Upper lobe of right lung (tissue), 1 donor: ENCODE results near the gene ATP6V1G2. TPM values are rescaled to one million over a fixed set of nuclear protein-coding genes. Genes with fewer than 3 reads are reported as not detected.

ENCODE experiments used
- ATAC-seq: fragments of 200-7000 bp; cut with Tn5 transposase; one replicate; pipeline ENCODE4 v1.9.1; 2020; ENCODE audit warnings: mild to moderate bottlenecking, moderate library complexity
- DNase-seq: peaks from one replicate; pipeline ENCODE4 v3.0.0-alpha.2; 2020
- H3K27ac ChIP-seq: fragments of 200-600 bp; one replicate; pipeline ENCODE4 v1.8.0; 2022
- H3K27me3 ChIP-seq: fragments of 200-600 bp; one replicate; pipeline ENCODE4 v1.8.0; 2022; ENCODE audit warnings: mild to moderate bottlenecking
- H3K36me3 ChIP-seq: fragments of 200-600 bp; one replicate; pipeline ENCODE4 v1.8.0; 2022
- H3K4me1 ChIP-seq: fragments of 200-600 bp; one replicate; pipeline ENCODE4 v1.8.0; 2022
- H3K4me3 ChIP-seq: fragments of 200-600 bp; one replicate; pipeline ENCODE4 v1.8.0; 2022; ENCODE audit warnings: mild to moderate bottlenecking
- H3K9me3 ChIP-seq: fragments of 200-600 bp; one replicate; pipeline ENCODE4 v1.8.0; 2022
- CTCF ChIP-seq: fragments of 200-600 bp; IDR thresholded peaks from one replicate; pipeline ENCODE4 v1.8.0; 2022; ENCODE audit warnings: antibody characterized with exemption
- intact Hi-C: fragments of 100-400 bp; cut with DNase I; formaldehyde crosslinking; loops from one replicate; pipeline ENCODE4 v1.11.0; 2022
- total RNA-seq: library from RNA; stranded (reverse); fragmentation: NEBNext Ultra II Directional; extraction: Animal tissue kit (Norgen Biotek cat#: 25700); gene quantifications from one replicate; pipeline ENCODE4 v1.2.1, GENCODE V29; 2021
- donor health status: DM: no; HTN: yes; CAD: no; lungs with severe emphysema.

Gene ATP6V1G2
- total RNA-seq, 1 donor from 2014 or later = 0.75 TPM

DNA sequence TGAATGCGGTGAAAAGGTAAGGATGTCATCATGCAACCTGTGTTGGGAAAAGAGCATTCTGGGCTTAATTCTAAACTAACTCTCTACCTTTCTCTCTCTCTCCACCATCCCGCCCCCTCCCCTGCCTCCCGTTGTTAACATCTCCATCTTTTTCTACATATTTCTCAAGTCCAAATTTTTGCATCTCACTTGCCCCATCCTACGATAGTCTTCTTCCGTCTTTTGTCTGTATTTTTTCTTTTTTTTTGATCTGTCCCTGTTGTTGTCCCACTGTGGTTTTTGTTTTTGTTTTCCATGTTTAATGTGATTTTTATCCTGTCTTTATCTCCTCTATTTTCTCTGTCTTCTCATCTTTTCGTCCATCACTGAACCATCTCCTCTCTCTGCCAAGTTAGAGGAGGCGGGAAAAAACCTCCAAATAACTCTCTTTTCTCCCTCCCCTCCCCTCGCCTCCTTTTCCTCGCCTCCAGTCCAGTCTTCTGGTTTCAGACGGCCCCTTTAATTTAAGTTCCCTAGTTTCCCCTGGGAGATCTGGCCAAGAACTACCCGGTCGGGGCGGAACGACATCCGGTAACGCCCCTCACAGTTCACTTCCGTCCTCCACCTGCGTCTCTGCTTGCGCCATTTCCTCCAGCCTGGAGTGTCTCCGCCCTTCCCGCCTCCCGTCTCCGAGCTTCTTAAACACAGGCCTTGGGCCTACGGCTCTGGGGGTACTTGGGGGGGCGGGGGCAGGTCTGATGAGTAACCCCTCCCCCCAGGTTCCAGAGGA lies 734 bp upstream of the ATP6V1G2 start, which contains the start of gene NFKBIL1:
Gene NFKBIL1 (plus strand): TSS at position 651 of the 769 bp plus-strand sequence. CDS start 87 bp downstream, at position 738.
- intact Hi-C loops = loop anchor here (5.0 kb wide), 1 partner anchor 50 kb away; no protein-coding TSS in a partner anchor
- ATAC-seq (peak; percentile 96), DNase-seq (peak; percentile 95)
- Histone ChIP-seq H3K9me3 (no peaks in the 10 kb centered on the region), H3K27me3 (no peaks in the 10 kb centered on the region), H3K27ac (peak within 1 kb of the TSS; percentile 89), H3K4me3 (peak within 1 kb of the TSS; percentile 60), H3K36me3 (peaks cover 25% of the 10 kb centered on the region), H3K4me1 (peaks cover 18% of the 10 kb centered on the region)
- no peak for TF ChIP-seq CTCF

- TF ChIP-seq CTCF = no peak
These were observed 1.1 kb downstream of the ATP6V1G2 start for GRCh38 chr6:31545291-31545690.

GRCh38 chr6:31544676-31545075 lies 1.7 kb downstream of the ATP6V1G2 start:
- intact Hi-C loops = loop anchor here (5.0 kb wide), 1 partner anchor 53 kb away; no protein-coding TSS in a partner anchor
- Histone ChIP-seq H3K9me3 (no peaks in the 10 kb centered on the region), H3K4me3 (no peak overlapping the region), H3K4me1 (peaks cover 28% of the 10 kb centered on the region), H3K36me3 (peaks cover 20% of the 10 kb centered on the region), H3K27ac (no peak overlapping the region), H3K27me3 (no peaks in the 10 kb centered on the region)
- DNase-seq (no peak), ATAC-seq (no peak)
- no peak for TF ChIP-seq CTCF

More at GRCh38 chr6:31545291-31545690, 1.1 kb downstream of the ATP6V1G2 start:
- Histone ChIP-seq H3K27ac (no peak overlapping the region), H3K4me3 (no peak overlapping the region), H3K9me3 (no peaks in the 10 kb centered on the region), H3K27me3 (no peaks in the 10 kb centered on the region), H3K4me1 (peaks cover 22% of the 10 kb centered on the region), H3K36me3 (peaks cover 19% of the 10 kb centered on the region)
- no peak for ATAC-seq
- DNase-seq = no peak
- intact Hi-C loops = loop anchor here (5.0 kb wide), 1 partner anchor 52 kb away; no protein-coding TSS in a partner anchor

GRCh38 chr6:31543639-31544038 lies 2.8 kb downstream of the ATP6V1G2 start:
- Histone ChIP-seq H3K9me3 (no peaks in the 10 kb centered on the region), H3K4me1 (peaks cover 38% of the 10 kb centered on the region), H3K36me3 (peaks cover 21% of the 10 kb centered on the region), H3K27me3 (no peaks in the 10 kb centered on the region), H3K4me3 (no peak overlapping the region), H3K27ac (no peak overlapping the region)
- ATAC-seq = no peak
- DNase-seq = no peak
- TF ChIP-seq CTCF = no peak
- intact Hi-C loops = no loop called here

DNA sequence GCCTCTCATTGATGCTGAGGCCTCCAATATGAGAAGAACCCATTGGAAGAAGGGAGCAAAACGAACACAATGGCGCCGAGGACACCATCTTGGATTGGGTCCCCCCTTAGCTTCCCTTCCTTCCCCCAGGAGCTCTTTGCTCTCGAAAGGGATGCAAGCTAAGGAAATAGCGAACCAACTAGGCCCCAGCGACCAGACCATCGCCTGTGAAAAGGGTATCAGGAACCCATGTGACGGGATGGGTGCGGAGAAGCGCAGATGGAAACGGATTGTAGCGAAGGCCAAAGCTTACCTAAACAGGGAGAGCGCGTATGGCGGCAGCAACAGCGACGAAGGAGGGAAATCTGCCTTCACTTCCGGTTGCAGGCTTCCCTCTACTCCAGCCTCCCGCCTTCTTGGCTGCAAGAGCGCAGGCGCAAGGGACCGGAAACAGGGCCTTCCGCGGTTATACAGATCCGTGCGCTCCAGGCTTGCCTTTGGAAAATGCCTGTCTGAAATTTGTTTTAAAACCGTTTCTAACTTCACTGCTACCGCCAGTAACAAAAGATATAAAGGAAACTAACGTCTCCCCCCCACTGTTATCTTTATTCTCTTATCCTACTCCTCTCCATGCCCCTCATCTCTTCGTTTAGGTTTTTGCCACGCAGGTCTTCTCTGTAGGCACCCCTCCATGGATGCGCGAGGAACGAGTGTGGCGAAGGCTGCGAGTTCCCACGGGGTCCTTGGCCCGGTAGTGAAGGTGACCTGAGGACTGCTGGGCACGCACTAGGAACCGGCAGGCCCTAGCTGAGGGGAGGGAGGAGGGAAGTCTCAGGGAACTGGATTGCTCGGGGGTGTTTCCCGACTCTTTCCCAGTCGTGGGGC lies 4.5 kb downstream of the ATP6V1G2 start, which contains the start of gene DDX39B:
Gene DDX39B (minus strand): TSS at position 346 of the 864 bp plus-strand sequence. CDS start 1,471 bp downstream, outside the sequence.
- peaks cover 29% of the 10 kb centered on the region for H3K4me1 ChIP-seq
- no peaks in the 10 kb centered on the region for H3K27me3 ChIP-seq
- intact Hi-C loops = no loop called here
- DNase-seq (peak; percentile 97), ATAC-seq (peak; percentile 91)
- H3K4me3 ChIP-seq = peak within 1 kb of the TSS; percentile 72
- H3K27ac ChIP-seq = peak within 1 kb of the TSS; percentile 93
- no peaks in the 10 kb centered on the region for H3K9me3 ChIP-seq
- peaks cover 38% of the 10 kb centered on the region for H3K36me3 ChIP-seq
- TF ChIP-seq CTCF = no peak
